Cardiac muscle cell (in vitro differentiated cells and primary cell): Measurements from ENCODE around the gene RAB7B. TPM values are rescaled to one million over a fixed set of nuclear protein-coding genes. Genes with fewer than 3 reads are reported as not detected.
"Not testable (repeated sequence)": the region's sequence is repeated elsewhere in the genome, so short reads cannot be mapped to it uniquely, and the experiment has no call there.

Experiments
- DNase-seq, 2 donors: peaks; one replicate each; pipeline versions ENCODE4 v3.0.0 to v3.0.0-alpha.2; 2010 to 2017; ENCODE audit warnings: low read depth in 1 of 2, low spot score in 1 of 2
- H3K27ac ChIP-seq: fragments of 200-600 bp; sonication (generic); 2 replicates; pipeline ENCODE4 v1.5.1; 2016
- H3K27me3 ChIP-seq: fragments of 200-600 bp; sonication (generic); 2 replicates; pipeline ENCODE4 v1.6.0; 2016; ENCODE audit warnings: control low read depth
- H3K36me3 ChIP-seq: fragments of 200-600 bp; sonication (generic); 2 replicates; pipeline ENCODE4 v1.5.1; 2016; ENCODE audit warnings: control low read depth
- H3K4me1 ChIP-seq: fragments of 200-600 bp; sonication (generic); 2 replicates; pipeline ENCODE4 v1.8.1; 2017; ENCODE audit warnings: low read depth, mild to moderate bottlenecking, mixed run types
- H3K4me3 ChIP-seq: fragments of 200-600 bp; sonication (generic); 2 replicates; pipeline ENCODE4 v1.5.1; 2016; ENCODE audit warnings: mild to moderate bottlenecking
- H3K9me3 ChIP-seq: fragments of 200-600 bp; sonication (generic); 2 replicates; pipeline ENCODE4 v1.5.1; 2017; ENCODE audit warnings: low read depth, mild to moderate bottlenecking, control low read depth
- CTCF ChIP-seq: IDR thresholded peaks from 2 replicates; pipeline ENCODE4 v1.5.1; 2012; ENCODE audit warnings: low read depth, mild to moderate bottlenecking, low read length
- polyA plus RNA-seq: library from polyadenylated mRNA; unstranded; fragments of >200 nt; fragmentation: Nextera tagmentation; extraction: Ambion mirVana; gene quantifications from 2 replicates; pipeline ENCODE4 v1.2.1, GENCODE V29; 2016
- total RNA-seq: library from RNA; depleted of rRNA; stranded (reverse); fragments of >200 nt; gene quantifications from 2 replicates; pipeline ENCODE4 v1.2.3, GENCODE V29; 2016

The RAB7B gene
- total and polyA plus RNA-seq, 2 experiments from 2014 or later = 1.2 to 2.2 TPM

DNA sequence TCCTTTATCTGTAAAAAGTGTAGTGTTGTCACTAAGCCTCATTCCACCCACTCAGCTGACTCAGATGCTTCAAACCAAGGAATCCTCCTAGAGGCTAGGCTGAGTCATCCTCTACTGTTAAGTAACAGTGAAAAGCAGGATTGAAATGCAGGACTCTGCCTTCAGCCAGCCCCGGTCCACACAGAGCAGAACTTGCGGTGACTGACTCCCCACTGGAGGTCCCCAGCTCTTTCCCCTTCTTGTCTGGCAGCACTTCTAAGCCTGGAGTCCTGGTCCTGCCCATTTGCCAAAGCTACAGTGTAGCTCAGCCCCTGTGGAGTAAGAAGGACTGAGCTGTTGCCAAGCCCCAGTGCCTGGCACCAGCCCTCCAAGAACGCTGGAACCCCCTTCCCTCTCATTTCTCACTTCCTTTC is 1.7 kb downstream of the RAB7B start:
- Histone ChIP-seq H3K27ac (no peak overlapping the region), H3K4me3 (no peak overlapping the region), H3K36me3 (no peaks in the 10 kb centered on the region)

DNA sequence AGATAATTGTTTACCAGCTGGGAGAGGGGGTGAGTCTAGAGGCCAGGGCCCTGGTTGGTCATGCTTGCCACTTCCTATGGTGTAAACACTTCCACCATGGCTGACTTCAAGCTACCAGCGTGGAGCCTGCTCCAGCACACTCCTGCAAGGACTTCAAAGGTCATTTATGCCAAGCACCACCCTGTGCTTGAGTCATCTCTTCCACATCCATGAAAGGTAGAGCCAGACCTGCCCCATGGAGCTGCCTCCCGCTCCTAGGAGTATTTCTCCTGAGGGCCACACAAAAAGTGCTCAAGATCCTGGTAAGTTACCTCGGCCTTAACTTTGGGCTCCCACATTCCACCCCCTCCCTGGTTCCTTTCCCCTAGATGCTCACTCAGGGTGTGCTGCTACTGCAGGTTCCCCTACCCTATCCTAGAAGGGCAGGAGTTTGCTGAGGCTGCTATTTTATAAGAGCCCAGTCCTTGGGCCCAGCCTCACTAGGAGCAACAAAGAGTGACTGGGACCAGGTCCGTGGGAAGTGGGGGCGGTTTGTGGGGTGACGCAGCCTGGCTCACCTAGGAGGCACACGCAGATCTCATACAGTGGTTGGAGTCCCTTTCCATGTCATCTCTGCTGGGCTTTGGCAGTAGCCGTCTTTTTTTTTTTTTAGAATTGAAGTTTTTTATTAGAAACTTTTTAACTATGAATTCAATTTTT is 2.4 kb downstream of the RAB7B start:
- no peak overlapping the region for H3K27ac ChIP-seq
- no peaks in the 10 kb centered on the region for H3K9me3 ChIP-seq
- TF ChIP-seq CTCF = no peak
- no peaks in the 10 kb centered on the region for H3K36me3 ChIP-seq
- no peak overlapping the region for H3K4me3 ChIP-seq
- DNase-seq = peak in 1 of 2 donors; percentile 36
- H3K4me1 ChIP-seq = peaks cover 35% of the 10 kb centered on the region
- H3K27me3 ChIP-seq = no peaks in the 10 kb centered on the region

More for the DNA sequence above, 1.7 kb downstream of the RAB7B start:
- Histone ChIP-seq H3K9me3 (no peaks in the 10 kb centered on the region), H3K4me1 (peaks cover 35% of the 10 kb centered on the region), H3K27me3 (no peaks in the 10 kb centered on the region)
- TF ChIP-seq CTCF = no peak
- peak in 1 of 2 donors; percentile 94 for DNase-seq

- no peak for TF ChIP-seq CTCF
- Histone ChIP-seq H3K4me1 (peaks cover 27% of the 10 kb centered on the region), H3K27ac (peak overlapping the region; percentile 95), H3K4me3 (no peak overlapping the region), H3K27me3 (no peaks in the 10 kb centered on the region), H3K9me3 (no peaks in the 10 kb centered on the region), H3K36me3 (no peaks in the 10 kb centered on the region)
- peak in 1 of 2 donors; percentile 89 for DNase-seq
These were observed 4.5 kb downstream of the RAB7B start for GRCh38 chr1:205998457-205999241.

GRCh38 chr1:205996641-205997040 is 6.6 kb downstream of the RAB7B start:
- H3K4me1 ChIP-seq = peaks cover 13% of the 10 kb centered on the region
- H3K4me3 ChIP-seq, H3K27me3 ChIP-seq, H3K9me3 ChIP-seq, H3K27ac ChIP-seq, H3K36me3 ChIP-seq, DNase-seq: not testable (repeated sequence)

GRCh38 chr1:205994346-205994745 is 8.8 kb downstream of the RAB7B start:
- Histone ChIP-seq H3K36me3 (no peaks in the 10 kb centered on the region), H3K27me3 (no peaks in the 10 kb centered on the region), H3K9me3 (no peaks in the 10 kb centered on the region), H3K4me1 (peaks cover 11% of the 10 kb centered on the region), H3K27ac (no peak overlapping the region), H3K4me3 (no peak overlapping the region)
- DNase-seq = no peak
- no peak for TF ChIP-seq CTCF

- no peaks in the 10 kb centered on the region for H3K9me3 ChIP-seq
- H3K27ac ChIP-seq = no peak overlapping the region
- DNase-seq = no peak
- H3K27me3 ChIP-seq = no peaks in the 10 kb centered on the region
- TF ChIP-seq CTCF = no peak
- peaks cover 3% of the 10 kb centered on the region for H3K4me1 ChIP-seq
- H3K4me3 ChIP-seq = no peak overlapping the region
- H3K36me3 ChIP-seq = no peaks in the 10 kb centered on the region
These were observed 10.1 kb downstream of the RAB7B start for GRCh38 chr1:205993068-205993467.
